SK-N-SH (cell line): ENCODE data around the gene CDKAL1. TPM values are rescaled to one million over a fixed set of nuclear protein-coding genes. Genes with fewer than 3 reads are reported as not detected.

Source experiments
- CTCF ChIA-PET: fragments of 300-600, 350-600 bp; formaldehyde crosslinking; extraction: SDS; loops from one replicate; lab custom pipeline; 2021; lab: Yijun Ruan, JAX
- POLR2A ChIA-PET: fragments of 350-600 bp; sonication (Branson Sonifier 250); formaldehyde crosslinking; extraction: SDS; loops from one replicate; lab custom pipeline; 2020; ENCODE audit warnings: antibody characterized with exemption, inconsistent platforms; lab: Yijun Ruan, JAX
- DNase-seq: peaks from one replicate; pipeline ENCODE4 v3.0.0; 2012
- H2AFZ ChIP-seq: fragments of 200-600 bp; sonication (generic); 2 replicates; pipeline ENCODE4 v1.8.1; 2016; ENCODE audit warnings: antibody characterized with exemption, mild to moderate bottlenecking, low read depth
- H3F3A ChIP-seq: fragments of 200-600 bp; sonication (generic); replicated peaks from 2 replicates; pipeline ENCODE3; 2016; ENCODE audit warnings: antibody characterized with exemption, mild to moderate bottlenecking; ENCODE audit not compliant: insufficient read depth
- H3K27ac ChIP-seq, 2 experiments: fragments of 200-500 bp in 1 of 2; fragments of 200-600 bp in 1 of 2; sonication (Bioruptor generic) in 1 of 2; sonication (generic), shearing (Covaris generic) in 1 of 2; 2 replicates each; pipeline versions ENCODE4 v1.5.1 to v1.6.1; 2014 to 2016; ENCODE audit warnings: low read depth in 2 of 2, inconsistent platforms in 1 of 2, low read length in 1 of 2, mild to moderate bottlenecking in 1 of 2, mixed read lengths in 1 of 2
- H3K27me3 ChIP-seq: fragments of 200-600 bp; sonication (generic), shearing (Covaris generic); 2 replicates; pipeline ENCODE4 v1.6.1; 2016; ENCODE audit warnings: mixed run types; ENCODE audit not compliant: insufficient read depth
- H3K36me3 ChIP-seq, 2 experiments: fragments of 200-500 bp in 1 of 2; fragments of 200-600 bp in 1 of 2; sonication (Bioruptor generic) in 1 of 2; sonication (generic) in 1 of 2; replicated peaks in 1 of 2; 2 replicates each; pipeline versions ENCODE3 to v1.5.1; 2014 to 2016; ENCODE audit warnings: low read length in 1 of 2, mild to moderate bottlenecking in 1 of 2; ENCODE audit not compliant: insufficient read depth in 2 of 2, control insufficient read depth in 1 of 2
- H3K4me1 ChIP-seq, 2 experiments: fragments of 200-500 bp in 1 of 2; fragments of 200-600 bp in 1 of 2; sonication (Bioruptor generic) in 1 of 2; sonication (generic), shearing (Covaris generic) in 1 of 2; 2 replicates each; pipeline versions ENCODE4 v1.5.1 to v1.6.1; 2014 to 2016; ENCODE audit warnings: low read depth in 1 of 2, low read length in 1 of 2, mixed run types in 1 of 2; ENCODE audit not compliant: insufficient read depth in 2 of 2, control insufficient read depth in 1 of 2
- H3K4me2 ChIP-seq: fragments of 200-600 bp; sonication (generic), shearing (Covaris generic); 2 replicates; pipeline ENCODE4 v1.6.1; 2017; ENCODE audit warnings: mixed run types
- H3K4me3 ChIP-seq, 2 experiments: fragments of 200-500 bp in 1 of 2; fragments of 200-600 bp in 1 of 2; sonication (Bioruptor generic) in 1 of 2; sonication (generic), shearing (Covaris generic) in 1 of 2; 2 replicates each; pipeline versions ENCODE4 v1.5.1 to v1.8.1; 2014 to 2016; ENCODE audit warnings: low read depth in 2 of 2, inconsistent platforms in 1 of 2, low read length in 1 of 2, mild to moderate bottlenecking in 1 of 2, mixed read lengths in 1 of 2, moderate library complexity in 1 of 2
- H3K79me2 ChIP-seq: fragments of 200-600 bp; sonication (generic); 2 replicates; pipeline ENCODE4 v1.8.1; 2017; ENCODE audit warnings: mild to moderate bottlenecking; ENCODE audit not compliant: insufficient read depth
- H3K9ac ChIP-seq: fragments of 200-600 bp; sonication (generic); 2 replicates; pipeline ENCODE4 v1.6.1; 2017; ENCODE audit warnings: mixed run types
- H3K9me2 ChIP-seq: fragments of 200-600 bp; sonication (generic); 2 replicates; pipeline ENCODE4 v1.6.1; 2017; ENCODE audit warnings: mixed run types
- H3K9me3 ChIP-seq: fragments of 200-600 bp; sonication (generic); 2 replicates; pipeline ENCODE4 v1.6.1; 2017; ENCODE audit warnings: mixed run types, mild to moderate bottlenecking, moderate library complexity
- H4K20me1 ChIP-seq: fragments of 200-600 bp; sonication (generic); 2 replicates; pipeline ENCODE4 v1.6.1; 2017; ENCODE audit warnings: mild to moderate bottlenecking, mixed run types; ENCODE audit not compliant: insufficient read depth
- CHD2 ChIP-seq: fragments of 150-350 bp; IDR thresholded peaks from 2 replicates; pipeline ENCODE4 v1.6.1; 2018; ENCODE audit warnings: low read length; ENCODE audit not compliant: partially characterized antibody
- CTCF ChIP-seq: fragments of 200-600 bp; sonication (generic); IDR thresholded peaks from 2 replicates; pipeline ENCODE4 v1.6.1; 2017; ENCODE audit warnings: antibody characterized with exemption, mild to moderate bottlenecking, moderate library complexity
- ELF1 ChIP-seq: IDR thresholded peaks from 2 replicates; pipeline ENCODE4 v1.4.0; 2012
- EP300 ChIP-seq, 2 experiments: IDR thresholded peaks; 2 replicates each; pipeline versions ENCODE4 v1.4.0 to v1.6.1; 2012; ENCODE audit warnings: borderline replicate concordance in 1 of 2, low read depth in 1 of 2, low read length in 1 of 2
- EZH2phosphoT487 ChIP-seq: fragments of 200-600 bp; sonication (generic); IDR thresholded peaks from 2 replicates; pipeline ENCODE4 v1.6.1; 2017; ENCODE audit warnings: low read depth, mixed run types, mild to moderate bottlenecking, antibody characterized with exemption, moderate library complexity, borderline replicate concordance
- FOSL2 ChIP-seq: IDR thresholded peaks from 2 replicates; pipeline ENCODE4 v1.4.0; 2012; ENCODE audit warnings: low read depth, mild to moderate bottlenecking, moderate library complexity, borderline replicate concordance
- FOXM1 ChIP-seq: IDR thresholded peaks from 2 replicates; pipeline ENCODE4 v1.4.0; 2012; ENCODE audit warnings: low read depth, mild to moderate bottlenecking
- MXI1 ChIP-seq: IDR thresholded peaks from 2 replicates; pipeline ENCODE4 v1.6.1; 2012; ENCODE audit warnings: mild to moderate bottlenecking, low read depth, low read length, improper control_type of control experiment
- NFIC ChIP-seq: IDR thresholded peaks from 2 replicates; pipeline ENCODE4 v1.4.0; 2012; ENCODE audit warnings: borderline replicate concordance
- NRF1 ChIP-seq: IDR thresholded peaks from 2 replicates; pipeline ENCODE4 v1.6.1; 2012; ENCODE audit warnings: low read depth, mild to moderate bottlenecking, low read length
- RFX5 ChIP-seq: IDR thresholded peaks from 2 replicates; pipeline ENCODE4 v1.6.1; 2012; ENCODE audit warnings: mild to moderate bottlenecking, improper control_type of control experiment, low read length
- SMC3 ChIP-seq: IDR thresholded peaks from 2 replicates; pipeline ENCODE4 v1.6.1; 2012; ENCODE audit warnings: low read depth, low read length, improper control_type of control experiment
- TCF12 ChIP-seq: IDR thresholded peaks from 2 replicates; pipeline ENCODE4 v1.4.0; 2012
- TEAD4 ChIP-seq: IDR thresholded peaks from 2 replicates; pipeline ENCODE4 v1.4.0; 2012; ENCODE audit warnings: mild to moderate bottlenecking, borderline replicate concordance; ENCODE audit not compliant: insufficient read depth
- polyA plus RNA-seq, 3 experiments: library from polyadenylated mRNA; depleted of rRNA; stranded (reverse); fragments of >200 nt; gene quantifications; 2 replicates each; pipeline ENCODE4 v1.2.3, GENCODE V29; 2012
- TF ChIP-seq, protein P1 (sequence below): IDR thresholded peaks from 2 replicates; pipeline ENCODE4 v1.6.1; 2012; ENCODE audit warnings: mild to moderate bottlenecking, low read depth, low read length, moderate library complexity

CDKAL1 gene
- polyA plus RNA-seq, 1 of the 3 experiments (the other 2 are of a cell fraction) = 2.6 TPM

- Histone ChIP-seq H3K27ac (no peak overlapping the region; a peak in 1 of 4 replicates), H2AFZ (no peak overlapping the region), H3K9ac (no peak overlapping the region), H4K20me1 (no peaks in the 10 kb centered on the region), H3K4me2 (no peak overlapping the region), H3K27me3 (no peaks in the 10 kb centered on the region), H3K79me2 (no peaks in the 10 kb centered on the region; the same call in 1 of the 2 replicates), H3K9me2 (no peaks in the 10 kb centered on the region), H3K36me3 (no peaks in the 10 kb centered on the region), H3F3A (no peaks in the 10 kb centered on the region), H3K4me3 (no peak overlapping the region), H3K9me3 (no peaks in the 10 kb centered on the region), H3K4me1 (no peaks in the 10 kb centered on the region)
- DNase-seq = no peak
- POLR2A ChIA-PET = no interaction called here
- CTCF ChIA-PET = no interaction called here
- no peak for TF ChIP-seq CTCF
- TF ChIP-seq NRF1 = no peak
- no peak for TF ChIP-seq FOXM1
- TF ChIP-seq MXI1 = no peak
- no peak for TF ChIP-seq TCF12
- no peak for TF ChIP-seq EP300 (IDR thresholded peaks at IDR 0.05; ENCODE audit: borderline replicate concordance in 1 of 2, low read depth in 1 of 2, low read length in 1 of 2)
- TF ChIP-seq TEAD4 = no peak
- no peak for TF ChIP-seq RFX5
- TF ChIP-seq FOSL2 = no peak
- no peak for TF ChIP-seq NFIC
- no peak for TF ChIP-seq ELF1
- no peak for TF ChIP-seq EZH2phosphoT487
- TF ChIP-seq CHD2 = no peak
- TF ChIP-seq, protein P1, sequence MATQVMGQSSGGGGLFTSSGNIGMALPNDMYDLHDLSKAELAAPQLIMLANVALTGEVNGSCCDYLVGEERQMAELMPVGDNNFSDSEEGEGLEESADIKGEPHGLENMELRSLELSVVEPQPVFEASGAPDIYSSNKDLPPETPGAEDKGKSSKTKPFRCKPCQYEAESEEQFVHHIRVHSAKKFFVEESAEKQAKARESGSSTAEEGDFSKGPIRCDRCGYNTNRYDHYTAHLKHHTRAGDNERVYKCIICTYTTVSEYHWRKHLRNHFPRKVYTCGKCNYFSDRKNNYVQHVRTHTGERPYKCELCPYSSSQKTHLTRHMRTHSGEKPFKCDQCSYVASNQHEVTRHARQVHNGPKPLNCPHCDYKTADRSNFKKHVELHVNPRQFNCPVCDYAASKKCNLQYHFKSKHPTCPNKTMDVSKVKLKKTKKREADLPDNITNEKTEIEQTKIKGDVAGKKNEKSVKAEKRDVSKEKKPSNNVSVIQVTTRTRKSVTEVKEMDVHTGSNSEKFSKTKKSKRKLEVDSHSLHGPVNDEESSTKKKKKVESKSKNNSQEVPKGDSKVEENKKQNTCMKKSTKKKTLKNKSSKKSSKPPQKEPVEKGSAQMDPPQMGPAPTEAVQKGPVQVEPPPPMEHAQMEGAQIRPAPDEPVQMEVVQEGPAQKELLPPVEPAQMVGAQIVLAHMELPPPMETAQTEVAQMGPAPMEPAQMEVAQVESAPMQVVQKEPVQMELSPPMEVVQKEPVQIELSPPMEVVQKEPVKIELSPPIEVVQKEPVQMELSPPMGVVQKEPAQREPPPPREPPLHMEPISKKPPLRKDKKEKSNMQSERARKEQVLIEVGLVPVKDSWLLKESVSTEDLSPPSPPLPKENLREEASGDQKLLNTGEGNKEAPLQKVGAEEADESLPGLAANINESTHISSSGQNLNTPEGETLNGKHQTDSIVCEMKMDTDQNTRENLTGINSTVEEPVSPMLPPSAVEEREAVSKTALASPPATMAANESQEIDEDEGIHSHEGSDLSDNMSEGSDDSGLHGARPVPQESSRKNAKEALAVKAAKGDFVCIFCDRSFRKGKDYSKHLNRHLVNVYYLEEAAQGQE = no peak
- TF ChIP-seq SMC3 = no peak
- TF ChIP-seq, all 33 proteins: peak for 0
These were observed 359.2 kb downstream of the CDKAL1 start for GRCh38 chr6:20893412-20893811.
